HUES6 (cell line): ENCODE results near the gene MYH6.

ENCODE experiments used
- H3K27ac ChIP-seq: 2 replicates; pipeline ENCODE4 v1.7.0; 2013; ENCODE audit warnings: low read depth, mild to moderate bottlenecking, low read length, inconsistent platforms
- H3K27me3 ChIP-seq: 2 replicates; pipeline ENCODE4 v1.6.1; 2013; ENCODE audit warnings: low read length; ENCODE audit not compliant: control insufficient read depth, insufficient read depth
- H3K36me3 ChIP-seq: 2 replicates; pipeline ENCODE4 v1.6.1; 2013; ENCODE audit warnings: low read length; ENCODE audit not compliant: control insufficient read depth, insufficient read depth
- H3K4me1 ChIP-seq: 2 replicates; pipeline ENCODE4 v1.6.1; 2013; ENCODE audit warnings: low read length; ENCODE audit not compliant: control insufficient read depth, insufficient read depth
- H3K4me3 ChIP-seq: 2 replicates; pipeline ENCODE4 v1.5.1; 2013; ENCODE audit warnings: low read depth, low read length
- H3K9ac ChIP-seq: one replicate; pipeline ENCODE4 v1.6.1; 2013; ENCODE audit warnings: mild to moderate bottlenecking, low read length
- H3K9me3 ChIP-seq: 2 replicates; pipeline ENCODE4 v1.6.1; 2013; ENCODE audit warnings: low read depth, low read length; ENCODE audit not compliant: control insufficient read depth, insufficient read depth

MYH6 gene

GRCh38 chr14:23361320-23361719 lies 46.8 kb downstream of the MYH6 start:
- Histone ChIP-seq H3K27ac (no peak overlapping the region), H3K4me3 (no peak overlapping the region), H3K4me1 (peaks cover 14% of the 10 kb centered on the region), H3K27me3 (no peaks in the 10 kb centered on the region), H3K9me3 (no peaks in the 10 kb centered on the region), H3K9ac (no peak overlapping the region), H3K36me3 (peaks cover 34% of the 10 kb centered on the region)

DNA sequence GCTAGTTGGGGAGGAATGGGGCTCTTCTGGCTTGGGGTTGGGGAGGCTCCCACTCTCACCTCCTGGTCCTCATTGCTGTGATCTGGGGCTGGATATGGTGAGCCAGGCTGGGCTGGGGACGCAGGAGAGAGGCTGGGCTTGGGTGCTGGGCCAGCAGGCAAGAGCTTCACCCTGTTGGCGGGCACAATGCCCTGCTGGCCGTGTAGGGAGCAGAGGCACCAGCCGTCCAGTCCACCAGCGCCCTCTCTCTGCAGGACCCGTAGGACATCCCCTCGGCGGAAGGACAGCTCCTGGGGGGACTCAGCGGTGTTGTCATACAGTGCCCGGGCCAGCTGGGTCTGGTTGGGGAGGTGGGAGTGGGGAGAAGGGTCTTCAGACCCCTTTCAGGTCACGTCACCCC lies 47.6 kb downstream of the MYH6 start:
- H3K4me1 ChIP-seq = peaks cover 14% of the 10 kb centered on the region
- H3K36me3 ChIP-seq = peaks cover 38% of the 10 kb centered on the region
- no peak overlapping the region for H3K27ac ChIP-seq
- no peaks in the 10 kb centered on the region for H3K27me3 ChIP-seq
- H3K9ac ChIP-seq = no peak overlapping the region
- H3K4me3 ChIP-seq = no peak overlapping the region
- H3K9me3 ChIP-seq = no peaks in the 10 kb centered on the region

GRCh38 chr14:23359722-23360447 lies 48.2 kb downstream of the MYH6 start:
- Histone ChIP-seq H3K27me3 (peaks cover 1% of the 10 kb centered on the region; the same call in 1 of the 2 replicates), H3K9me3 (no peaks in the 10 kb centered on the region), H3K4me1 (peaks cover 14% of the 10 kb centered on the region), H3K36me3 (peaks cover 38% of the 10 kb centered on the region), H3K4me3 (no peak overlapping the region), H3K9ac (no peak overlapping the region), H3K27ac (no peak overlapping the region)

GRCh38 chr14:23359167-23359626 lies 48.9 kb downstream of the MYH6 start:
- H3K4me3 ChIP-seq = no peak overlapping the region
- H3K9me3 ChIP-seq = no peaks in the 10 kb centered on the region
- H3K36me3 ChIP-seq = peaks cover 38% of the 10 kb centered on the region
- peaks cover 10% of the 10 kb centered on the region for H3K4me1 ChIP-seq
- H3K9ac ChIP-seq = no peak overlapping the region
- no peak overlapping the region for H3K27ac ChIP-seq
- peaks cover 7% of the 10 kb centered on the region for H3K27me3 ChIP-seq

DNA sequence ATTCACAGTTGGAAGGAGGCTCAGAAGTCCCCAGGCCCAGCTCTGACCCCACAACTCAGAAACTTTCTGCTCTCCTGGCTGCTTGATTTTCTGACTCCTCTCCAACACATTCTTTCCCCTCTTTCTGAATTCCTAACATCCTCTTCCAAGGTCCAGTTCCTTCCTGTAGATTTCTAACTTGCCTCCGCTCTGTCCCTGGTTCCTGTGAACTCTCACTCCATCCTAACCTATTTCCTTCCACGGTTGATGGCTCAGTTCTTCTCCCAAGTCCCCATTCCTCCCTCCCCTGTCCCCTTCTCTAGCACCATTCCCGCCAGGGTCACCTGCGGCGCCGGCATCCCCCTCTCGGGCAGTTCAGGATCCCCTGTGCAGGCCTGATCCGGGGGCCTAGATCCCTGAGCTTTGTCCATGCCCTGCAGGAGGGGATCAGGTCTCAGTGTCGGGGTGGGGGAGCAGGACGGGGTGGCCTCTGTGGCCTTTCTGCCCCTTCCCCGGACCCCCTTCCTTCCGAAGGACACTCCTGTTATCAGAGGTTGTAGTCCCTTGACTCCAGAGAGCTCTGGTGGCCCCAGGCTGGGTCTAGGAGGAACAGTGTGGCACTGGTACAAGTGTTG lies 49.4 kb downstream of the MYH6 start:
- Histone ChIP-seq H3K36me3 (peaks cover 38% of the 10 kb centered on the region), H3K27me3 (peaks cover 12% of the 10 kb centered on the region), H3K27ac (no peak overlapping the region), H3K9ac (no peak overlapping the region), H3K4me1 (peaks cover 5% of the 10 kb centered on the region; the same call in 1 of the 2 replicates), H3K4me3 (no peak overlapping the region), H3K9me3 (no peaks in the 10 kb centered on the region)

DNA sequence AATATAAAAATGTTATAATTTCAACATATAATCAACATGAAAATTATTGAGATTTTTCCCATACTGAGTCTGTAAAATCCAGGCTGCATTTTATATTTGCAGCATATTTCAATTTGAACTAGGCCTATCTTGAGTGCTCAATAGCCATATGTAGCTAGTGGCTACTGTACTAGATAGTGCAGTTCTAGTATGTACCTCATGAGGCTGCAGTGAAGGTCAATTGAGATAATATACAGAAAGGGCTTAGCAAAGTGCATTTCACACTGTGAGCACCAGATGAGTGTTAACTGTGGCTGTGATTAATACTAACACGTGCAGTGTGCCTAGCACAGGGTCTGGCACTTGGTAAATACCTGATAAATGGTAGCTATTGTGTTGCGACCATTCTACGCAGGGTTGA lies 50.0 kb downstream of the MYH6 start:
- Histone ChIP-seq H3K4me3 (no peak overlapping the region), H3K27ac (no peak overlapping the region), H3K27me3 (peaks cover 18% of the 10 kb centered on the region), H3K9ac (no peak overlapping the region), H3K36me3 (peaks cover 38% of the 10 kb centered on the region), H3K4me1 (peaks cover 2% of the 10 kb centered on the region), H3K9me3 (no peaks in the 10 kb centered on the region)

DNA sequence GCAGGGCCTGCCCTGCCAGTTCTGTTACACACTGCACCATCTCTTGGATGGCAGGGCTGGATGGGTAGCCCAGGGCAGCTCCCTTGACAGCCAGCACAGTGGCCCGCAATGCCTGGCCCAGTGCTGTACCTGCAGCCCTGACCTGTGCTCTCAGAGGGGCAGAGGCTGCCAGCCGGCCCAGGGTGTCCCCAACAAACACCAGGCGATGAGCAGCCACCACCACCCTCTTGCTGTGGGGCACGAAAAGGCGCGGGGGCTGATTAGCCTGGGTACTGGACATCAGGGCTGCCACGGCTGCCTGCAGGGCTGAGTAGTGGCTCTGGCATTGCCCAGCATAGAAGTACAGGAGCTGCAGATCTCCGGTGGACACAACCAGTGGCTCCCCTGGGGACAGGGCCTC lies 50.8 kb downstream of the MYH6 start:
- Histone ChIP-seq H3K4me1 (peaks cover 3% of the 10 kb centered on the region), H3K27ac (no peak overlapping the region), H3K9ac (no peak overlapping the region), H3K27me3 (peaks cover 21% of the 10 kb centered on the region), H3K36me3 (peaks cover 38% of the 10 kb centered on the region), H3K9me3 (no peaks in the 10 kb centered on the region), H3K4me3 (no peak overlapping the region)

DNA sequence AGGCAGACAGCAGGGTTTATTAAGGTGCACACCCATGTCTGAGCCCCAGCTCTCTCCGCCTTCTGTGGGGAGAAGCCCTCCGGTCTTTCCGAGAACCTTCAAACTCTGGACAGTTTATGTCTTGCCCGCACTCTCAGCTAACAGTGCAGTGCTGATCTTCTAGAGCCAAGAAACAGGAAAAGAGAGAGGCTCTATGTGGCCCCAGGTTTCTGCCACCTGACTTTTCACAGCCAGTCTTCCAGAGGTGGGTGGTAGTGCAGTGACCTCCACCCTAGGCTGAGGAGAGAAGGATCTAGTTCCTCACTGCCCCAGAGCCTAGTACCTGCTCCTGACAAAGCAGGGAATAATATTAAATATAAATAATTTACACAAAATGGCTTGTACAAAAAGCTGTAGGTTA lies 51.4 kb downstream of the MYH6 start:
- Histone ChIP-seq H3K4me1 (peaks cover 3% of the 10 kb centered on the region; the same call in 1 of the 2 replicates), H3K4me3 (no peak overlapping the region), H3K9ac (no peak overlapping the region), H3K27me3 (peaks cover 27% of the 10 kb centered on the region), H3K27ac (no peak overlapping the region), H3K9me3 (no peaks in the 10 kb centered on the region), H3K36me3 (peaks cover 38% of the 10 kb centered on the region)

DNA sequence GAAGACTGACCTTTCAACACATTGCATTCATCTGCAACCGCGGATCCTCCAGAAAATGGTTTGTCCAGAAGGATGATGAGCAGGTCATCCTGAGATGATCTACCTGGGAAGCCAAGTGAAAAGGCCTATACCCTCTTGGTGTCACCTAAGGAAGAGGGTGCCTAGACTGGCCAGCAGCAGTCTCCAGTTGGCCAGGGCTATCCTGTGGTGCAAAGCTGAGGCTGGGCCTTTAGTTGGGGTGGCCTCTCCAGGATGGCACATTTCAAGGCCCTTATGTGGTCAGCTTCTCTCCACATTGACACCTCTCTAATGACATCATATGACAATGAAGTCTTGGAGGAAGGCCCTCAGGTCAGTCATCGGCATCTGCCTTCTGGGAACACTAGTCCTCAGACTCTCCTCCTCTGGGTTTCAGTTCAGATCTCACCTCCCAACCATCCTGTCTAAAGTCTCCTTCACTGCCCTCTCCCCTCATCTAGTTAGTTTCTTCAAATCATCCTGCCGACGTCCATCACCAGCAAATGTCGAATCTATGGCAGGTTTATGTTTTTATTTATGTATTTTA lies 52.1 kb downstream of the MYH6 start:
- Histone ChIP-seq H3K9me3 (no peaks in the 10 kb centered on the region), H3K4me1 (peaks cover 3% of the 10 kb centered on the region; the same call in 1 of the 2 replicates), H3K9ac (no peak overlapping the region), H3K4me3 (no peak overlapping the region), H3K27me3 (peaks cover 34% of the 10 kb centered on the region), H3K27ac (no peak overlapping the region), H3K36me3 (peaks cover 38% of the 10 kb centered on the region)

DNA sequence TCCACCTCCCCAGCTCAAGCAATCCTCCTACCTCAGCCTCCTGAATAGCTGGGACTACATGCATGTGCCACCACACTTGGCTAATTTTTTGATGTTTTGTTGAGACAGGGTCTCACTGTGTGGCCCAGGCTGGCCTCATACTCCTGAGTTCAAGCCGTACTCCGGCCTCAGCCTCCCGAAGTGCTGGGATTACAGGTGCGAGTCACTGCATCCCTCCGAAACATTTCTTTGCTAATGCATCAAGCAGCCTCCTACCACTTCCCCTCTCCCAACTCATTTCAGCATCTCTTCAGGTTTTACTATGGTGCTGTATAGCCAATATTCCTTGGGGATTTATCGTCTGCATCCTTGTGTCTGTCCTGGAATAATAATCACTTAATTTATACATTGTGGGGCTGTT lies 53.1 kb downstream of the MYH6 start:
- H3K27me3 ChIP-seq = peaks cover 40% of the 10 kb centered on the region
- no peak overlapping the region for H3K27ac ChIP-seq
- H3K4me1 ChIP-seq = peaks cover 3% of the 10 kb centered on the region; the same call in 1 of the 2 replicates
- H3K9ac ChIP-seq = no peak overlapping the region
- no peaks in the 10 kb centered on the region for H3K9me3 ChIP-seq
- no peak overlapping the region for H3K4me3 ChIP-seq
- H3K36me3 ChIP-seq = peaks cover 33% of the 10 kb centered on the region

- Histone ChIP-seq H3K9ac (no peak overlapping the region), H3K4me1 (peaks cover 3% of the 10 kb centered on the region; the same call in 1 of the 2 replicates), H3K27me3 (peaks cover 40% of the 10 kb centered on the region), H3K36me3 (peaks cover 22% of the 10 kb centered on the region), H3K9me3 (no peaks in the 10 kb centered on the region), H3K27ac (no peak overlapping the region), H3K4me3 (no peak overlapping the region)
Observed at GRCh38 chr14:23353433-23353780, 54.7 kb downstream of the MYH6 start.
